OCI-LY1 (cell line): Measurements from ENCODE around the gene HELQ.

Source experiments
- H2AFZ ChIP-seq: fragments of 200-600 bp; sonication (generic), shearing (Covaris generic); 2 replicates; pipeline ENCODE4 v1.6.0; 2014; ENCODE audit warnings: antibody characterized with exemption, mild to moderate bottlenecking, low read length
- H3F3A ChIP-seq: fragments of 200-600 bp; sonication (generic), shearing (Covaris generic); 2 replicates; pipeline ENCODE4 v1.6.0; 2014; ENCODE audit warnings: mild to moderate bottlenecking, antibody characterized with exemption, low read length, moderate library complexity; ENCODE audit not compliant: insufficient read depth
- H3K27ac ChIP-seq: fragments of 200-600 bp; sonication (generic); 2 replicates; pipeline ENCODE4 v1.5.1; 2014; ENCODE audit warnings: low read length, mixed run types, mild to moderate bottlenecking, low read depth; ENCODE audit not compliant: poor library complexity, severe bottlenecking
- H3K27me3 ChIP-seq: fragments of 200-600 bp; sonication (generic); 2 replicates; pipeline ENCODE4 v1.6.0; 2014; ENCODE audit warnings: antibody characterized with exemption, mild to moderate bottlenecking, low read length, moderate library complexity; ENCODE audit not compliant: insufficient read depth
- H3K36me3 ChIP-seq: fragments of 200-600 bp; sonication (generic); 2 replicates; pipeline ENCODE4 v1.6.1; 2014; ENCODE audit warnings: mild to moderate bottlenecking, antibody characterized with exemption, low read length, moderate library complexity, mixed read lengths; ENCODE audit not compliant: insufficient read depth
- H3K4me1 ChIP-seq: fragments of 200-600 bp; sonication (generic); 2 replicates; pipeline ENCODE4 v1.5.1; 2014; ENCODE audit warnings: mild to moderate bottlenecking, low read length, moderate library complexity; ENCODE audit not compliant: insufficient read depth, severe bottlenecking
- H3K4me2 ChIP-seq: fragments of 200-600 bp; sonication (generic), shearing (Covaris generic); 2 replicates; pipeline ENCODE4 v1.6.1; 2014; ENCODE audit warnings: low read length
- H3K4me3 ChIP-seq: fragments of 200-600 bp; sonication (generic); 2 replicates; pipeline ENCODE4 v1.5.1; 2014; ENCODE audit warnings: low read length, low read depth, mild to moderate bottlenecking, mixed read lengths; ENCODE audit not compliant: poor library complexity, severe bottlenecking
- H3K79me2 ChIP-seq: fragments of 200-600 bp; shearing (Covaris generic); 2 replicates; pipeline ENCODE4 v1.6.1; 2016; ENCODE audit warnings: mixed run types, low read length, mixed read lengths; ENCODE audit not compliant: insufficient read depth
- H3K9ac ChIP-seq: fragments of 200-600 bp; sonication (generic), shearing (Covaris generic); 2 replicates; pipeline ENCODE4 v1.6.1; 2014; ENCODE audit warnings: mild to moderate bottlenecking, low read length, mixed read lengths
- H3K9me2 ChIP-seq: fragments of 200-600 bp; sonication (generic), shearing (Covaris generic); 2 replicates; pipeline ENCODE4 v1.6.1; 2014; ENCODE audit warnings: low read depth, mild to moderate bottlenecking, low read length, mixed read lengths
- H3K9me3 ChIP-seq: fragments of 200-600 bp; shearing (Covaris generic); 2 replicates; pipeline ENCODE4 v1.6.1; 2014; ENCODE audit warnings: low read length, mixed read lengths
- H4K20me1 ChIP-seq: fragments of 200-600 bp; sonication (generic), shearing (Covaris generic); 2 replicates; pipeline ENCODE4 v1.6.0; 2016; ENCODE audit warnings: mild to moderate bottlenecking, low read length; ENCODE audit not compliant: insufficient read depth
- EZH2 ChIP-seq: fragments of 200-600 bp; sonication (generic), shearing (Covaris generic); IDR thresholded peaks from 2 replicates; pipeline ENCODE4 v1.8.0; 2017; ENCODE audit warnings: borderline replicate concordance, mixed run types, mild to moderate bottlenecking, antibody characterized with exemption, low read length, moderate library complexity, mixed read lengths
- TF ChIP-seq, protein P1 (sequence below): fragments of 200-600 bp; sonication (generic), shearing (Covaris generic); IDR thresholded peaks from 2 replicates; pipeline ENCODE4 v1.5.1; 2017; ENCODE audit warnings: mild to moderate bottlenecking, antibody characterized with exemption, low read length, moderate library complexity, mixed read lengths

Gene HELQ

GRCh38 chr4:83436680-83437079, 18.9 kb downstream of the HELQ start:
- Histone ChIP-seq H3K4me3 (no peak overlapping the region), H3K9ac (no peak overlapping the region), H3K9me3 (no peaks in the 10 kb centered on the region), H4K20me1 (no peaks in the 10 kb centered on the region), H3K27ac (no peak overlapping the region), H3K9me2 (no peaks in the 10 kb centered on the region), H3K27me3 (no peaks in the 10 kb centered on the region), H3K4me1 (no peaks in the 10 kb centered on the region), H3K79me2 (no peaks in the 10 kb centered on the region), H3F3A (no peaks in the 10 kb centered on the region), H3K36me3 (peaks cover 33% of the 10 kb centered on the region), H3K4me2 (no peak overlapping the region), H2AFZ (no peak overlapping the region)
- TF ChIP-seq EZH2 = no peak
- TF ChIP-seq, protein P1, sequence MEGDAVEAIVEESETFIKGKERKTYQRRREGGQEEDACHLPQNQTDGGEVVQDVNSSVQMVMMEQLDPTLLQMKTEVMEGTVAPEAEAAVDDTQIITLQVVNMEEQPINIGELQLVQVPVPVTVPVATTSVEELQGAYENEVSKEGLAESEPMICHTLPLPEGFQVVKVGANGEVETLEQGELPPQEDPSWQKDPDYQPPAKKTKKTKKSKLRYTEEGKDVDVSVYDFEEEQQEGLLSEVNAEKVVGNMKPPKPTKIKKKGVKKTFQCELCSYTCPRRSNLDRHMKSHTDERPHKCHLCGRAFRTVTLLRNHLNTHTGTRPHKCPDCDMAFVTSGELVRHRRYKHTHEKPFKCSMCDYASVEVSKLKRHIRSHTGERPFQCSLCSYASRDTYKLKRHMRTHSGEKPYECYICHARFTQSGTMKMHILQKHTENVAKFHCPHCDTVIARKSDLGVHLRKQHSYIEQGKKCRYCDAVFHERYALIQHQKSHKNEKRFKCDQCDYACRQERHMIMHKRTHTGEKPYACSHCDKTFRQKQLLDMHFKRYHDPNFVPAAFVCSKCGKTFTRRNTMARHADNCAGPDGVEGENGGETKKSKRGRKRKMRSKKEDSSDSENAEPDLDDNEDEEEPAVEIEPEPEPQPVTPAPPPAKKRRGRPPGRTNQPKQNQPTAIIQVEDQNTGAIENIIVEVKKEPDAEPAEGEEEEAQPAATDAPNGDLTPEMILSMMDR = no peak

DNA sequence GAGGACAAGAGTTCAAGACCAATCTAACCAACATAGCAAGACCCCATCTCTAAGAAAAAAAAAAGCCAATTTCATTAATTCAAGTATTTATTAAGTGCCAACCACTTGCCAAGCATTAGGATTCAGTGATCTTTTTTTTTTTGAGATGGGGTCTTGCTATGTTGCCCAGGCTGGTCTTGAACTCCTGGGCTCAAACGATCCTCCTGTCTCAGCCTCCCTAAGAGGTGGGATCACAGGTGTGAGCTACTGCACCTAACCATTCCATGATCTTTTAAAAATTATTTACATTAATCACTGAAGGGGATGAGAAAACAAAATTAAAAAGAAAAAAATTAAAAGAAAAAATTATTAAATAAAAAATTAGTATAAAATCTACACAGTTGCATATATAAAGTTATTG, 24.4 kb downstream of the HELQ start:
- Histone ChIP-seq H2AFZ (no peak overlapping the region), H3K9me2 (no peaks in the 10 kb centered on the region), H3K4me2 (no peak overlapping the region), H3K36me3 (peaks cover 23% of the 10 kb centered on the region), H3K27ac (no peak overlapping the region), H3K4me1 (no peaks in the 10 kb centered on the region), H3K4me3 (no peak overlapping the region), H4K20me1 (no peaks in the 10 kb centered on the region), H3K9ac (no peak overlapping the region), H3K9me3 (no peaks in the 10 kb centered on the region), H3K79me2 (no peaks in the 10 kb centered on the region), H3F3A (no peaks in the 10 kb centered on the region), H3K27me3 (no peaks in the 10 kb centered on the region)
- TF ChIP-seq, protein P1 = no peak
- TF ChIP-seq EZH2 = no peak

GRCh38 chr4:83418211-83418610, 37.4 kb downstream of the HELQ start:
- Histone ChIP-seq H3K4me3 (no peak overlapping the region), H3K27ac (no peak overlapping the region), H3K4me2 (no peak overlapping the region), H4K20me1 (no peaks in the 10 kb centered on the region), H3K9ac (no peak overlapping the region), H3K36me3 (peaks cover 57% of the 10 kb centered on the region), H3K4me1 (no peaks in the 10 kb centered on the region), H3K9me3 (no peaks in the 10 kb centered on the region), H3K9me2 (no peaks in the 10 kb centered on the region), H3F3A (no peaks in the 10 kb centered on the region), H3K79me2 (no peaks in the 10 kb centered on the region), H2AFZ (no peak overlapping the region), H3K27me3 (no peaks in the 10 kb centered on the region)
- TF ChIP-seq, protein P1 = no peak
- no peak for TF ChIP-seq EZH2
